Mesenteric fat pad (tissue), 1 donor: ENCODE measurements around the gene RUNX2. TPM values are rescaled to one million over a fixed set of nuclear protein-coding genes. Genes with fewer than 3 reads are reported as not detected.

Experiments used
- DNase-seq: peaks from one replicate; pipeline ENCODE4 v3.0.0-alpha.2; 2020; ENCODE audit warnings: low spot score
- total RNA-seq: library from RNA; stranded (reverse); fragmentation: NEBNext Ultra II Directional; extraction: Animal tissue kit (Norgen Biotek cat#: 25700); gene quantifications from one replicate; pipeline ENCODE4 v1.2.1, GENCODE V29; 2021
- donor health status: DM: yes; HTN: yes; CAD: no.

RUNX2 gene
- total RNA-seq, 1 donor from 2014 or later = 1.6 TPM

GRCh38 chr6:45637611-45638257 is 309.6 kb downstream of the RUNX2 start:
- no peak for DNase-seq

DNA sequence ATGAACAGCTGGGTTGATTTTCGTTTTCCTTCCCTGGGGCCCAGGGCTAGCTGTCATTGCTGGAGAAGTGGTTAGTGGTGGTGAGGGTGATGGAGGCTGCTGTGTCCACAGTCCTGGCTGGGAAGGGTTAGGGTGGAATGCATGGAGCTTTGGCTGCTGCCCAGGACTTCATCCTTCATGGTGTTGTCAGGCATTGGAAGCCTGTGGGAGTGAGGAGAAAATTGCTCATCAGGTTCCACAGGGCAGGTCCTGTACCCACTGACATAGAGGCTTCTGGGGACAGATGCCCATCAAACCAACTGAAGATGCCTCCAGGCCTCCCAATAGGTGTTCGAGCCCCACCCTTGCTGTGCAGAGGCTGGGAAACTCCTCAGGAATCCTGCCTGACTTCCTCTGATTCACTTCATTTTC is 312.0 kb downstream of the RUNX2 start:
- no peak for DNase-seq

DNA sequence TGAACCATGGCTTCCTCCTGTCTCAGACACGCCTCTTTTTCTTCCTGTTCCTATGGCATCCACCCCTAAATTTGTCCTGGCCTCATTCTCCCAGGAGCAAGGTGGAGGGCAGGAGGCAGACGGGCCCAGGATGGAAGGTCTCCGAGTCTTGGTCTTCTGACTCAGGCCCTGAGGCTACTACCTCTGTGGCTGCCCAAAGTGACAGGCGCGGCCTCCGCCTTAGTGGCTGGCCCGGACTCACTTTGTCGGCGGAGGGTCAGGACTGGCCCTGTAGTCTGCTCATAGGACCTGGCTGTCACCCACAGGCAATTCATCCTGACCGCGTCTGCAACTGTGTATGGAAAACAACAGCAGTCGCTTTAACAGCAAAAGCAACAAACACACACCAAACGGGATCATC is 312.7 kb downstream of the RUNX2 start:
- no peak for DNase-seq

- no peak for DNase-seq
Measured at GRCh38 chr6:45642331-45643125, 314.4 kb downstream of the RUNX2 start.

DNA sequence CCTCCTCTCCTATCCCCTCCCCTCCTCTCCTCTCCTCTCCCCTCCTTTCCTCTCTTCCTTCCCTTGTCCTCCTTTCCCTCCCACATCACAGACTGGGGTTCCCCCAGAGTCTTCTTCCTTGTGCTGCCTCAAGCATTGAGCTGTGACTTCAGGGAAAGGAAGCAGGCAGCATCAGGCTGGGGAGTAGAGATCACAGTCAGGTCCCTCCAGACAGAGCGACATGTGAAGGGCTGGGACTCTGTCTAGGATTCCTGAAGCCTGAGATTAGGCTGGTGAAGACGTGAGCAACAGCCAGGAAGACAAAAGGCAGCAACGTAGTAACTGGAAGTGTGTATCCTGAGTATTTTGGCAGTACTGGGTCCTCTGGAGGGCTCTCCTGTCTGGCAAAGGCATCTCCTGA is 315.0 kb downstream of the RUNX2 start:
- DNase-seq = no peak

DNA sequence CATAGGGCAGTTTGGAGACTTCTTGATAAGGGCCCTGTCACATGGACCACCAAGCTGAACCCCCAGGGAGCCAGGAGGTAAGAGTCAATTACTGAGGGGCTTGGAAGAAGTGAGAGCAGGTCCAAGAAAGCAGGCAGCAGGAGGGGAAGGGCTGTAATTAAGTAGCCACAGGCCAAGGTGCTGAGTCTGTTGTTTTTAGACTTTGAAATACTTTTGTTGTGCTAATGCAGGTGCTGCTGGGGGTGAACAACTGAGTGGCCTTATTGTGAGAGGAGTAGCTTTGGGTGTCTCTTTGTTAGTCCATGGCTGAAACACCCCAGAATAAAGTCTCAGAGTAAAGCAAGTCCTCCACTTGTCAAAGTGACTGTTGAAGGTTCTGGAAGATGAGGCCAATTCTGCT is 316.6 kb downstream of the RUNX2 start:
- no peak for DNase-seq

DNA sequence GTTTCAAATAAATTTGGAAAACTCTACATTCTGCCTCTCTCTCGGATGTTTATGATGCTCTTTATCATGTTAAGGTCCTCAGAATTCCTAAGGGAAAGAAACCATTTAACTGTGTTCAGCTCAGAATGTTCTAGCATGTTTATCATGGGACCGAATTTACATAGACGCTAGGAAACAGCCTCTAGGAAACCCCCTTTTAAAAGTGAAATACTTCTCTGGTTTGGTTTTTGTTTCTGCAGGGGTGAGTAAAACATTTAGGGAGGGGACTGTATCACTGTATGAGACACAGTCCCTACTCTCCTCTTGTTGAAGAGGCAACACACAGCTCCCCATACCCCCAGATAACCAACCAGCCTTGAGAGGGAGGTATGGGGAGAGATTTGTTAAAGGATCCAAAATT is 317.2 kb downstream of the RUNX2 start:
- DNase-seq = no peak

GRCh38 chr6:45647341-45648261 is 319.5 kb downstream of the RUNX2 start:
- no peak for DNase-seq

GRCh38 chr6:45648262-45648620 is 320.1 kb downstream of the RUNX2 start:
- DNase-seq = no peak

GRCh38 chr6:45650524-45651135 is 322.5 kb downstream of the RUNX2 start:
- DNase-seq = no peak

GRCh38 chr6:45651301-45651700 is 323.2 kb downstream of the RUNX2 start:
- DNase-seq = no peak

DNA sequence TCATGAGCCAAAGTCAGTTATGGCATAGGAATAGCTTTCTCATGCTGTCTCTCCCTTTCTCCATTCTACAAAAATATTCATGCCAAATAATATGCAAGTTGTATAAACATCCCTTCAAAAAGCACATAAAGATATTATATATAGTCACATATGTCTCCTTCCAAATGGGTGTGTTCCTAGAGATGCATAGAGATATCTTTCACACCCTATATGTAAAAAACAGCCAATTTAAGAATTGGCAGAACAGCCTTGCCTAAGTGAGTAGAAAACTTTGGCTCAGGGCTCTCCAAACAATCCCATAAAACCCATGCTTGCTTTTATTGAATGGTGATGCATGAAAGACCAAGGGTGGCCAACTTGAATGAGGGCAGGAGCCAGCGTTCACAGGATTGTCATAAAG is 324.3 kb downstream of the RUNX2 start:
- no peak for DNase-seq

DNA sequence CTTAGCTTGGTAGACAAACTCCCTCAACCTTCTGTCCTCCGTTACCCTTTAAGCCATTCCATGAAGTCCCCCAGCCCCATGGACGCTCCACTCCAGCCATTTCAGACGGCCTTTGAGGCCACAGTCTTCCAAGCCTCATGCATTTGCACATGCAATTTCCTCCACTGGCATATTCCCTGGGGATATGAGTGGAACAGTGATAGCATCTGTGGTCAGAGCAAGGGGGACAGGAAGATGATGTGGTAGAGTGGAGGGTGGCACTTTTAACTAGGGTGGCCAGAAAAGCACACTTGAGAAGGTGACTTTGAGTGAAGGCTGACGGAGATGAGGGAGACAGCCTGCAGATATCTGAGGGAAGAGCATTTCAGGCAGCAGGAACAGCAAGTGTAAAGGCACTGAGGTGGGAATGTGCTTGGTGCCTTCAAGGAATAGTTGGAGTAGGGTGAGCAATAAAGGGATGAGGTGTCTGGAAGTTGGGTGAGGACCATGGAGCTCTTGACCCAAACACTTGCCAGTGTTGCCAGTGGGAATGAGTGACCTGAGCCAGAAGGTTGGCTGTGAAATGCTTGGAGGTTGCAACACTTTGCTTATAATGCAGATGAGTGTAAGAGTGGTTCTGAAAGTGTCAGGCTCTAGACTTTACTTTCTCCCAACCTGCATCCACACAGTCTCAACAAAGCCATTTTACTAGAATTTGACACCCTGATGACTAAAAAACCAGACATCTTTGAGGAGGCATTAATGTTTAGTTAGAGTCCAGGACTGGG is 325.2 kb downstream of the RUNX2 start:
- DNase-seq = no peak

DNA sequence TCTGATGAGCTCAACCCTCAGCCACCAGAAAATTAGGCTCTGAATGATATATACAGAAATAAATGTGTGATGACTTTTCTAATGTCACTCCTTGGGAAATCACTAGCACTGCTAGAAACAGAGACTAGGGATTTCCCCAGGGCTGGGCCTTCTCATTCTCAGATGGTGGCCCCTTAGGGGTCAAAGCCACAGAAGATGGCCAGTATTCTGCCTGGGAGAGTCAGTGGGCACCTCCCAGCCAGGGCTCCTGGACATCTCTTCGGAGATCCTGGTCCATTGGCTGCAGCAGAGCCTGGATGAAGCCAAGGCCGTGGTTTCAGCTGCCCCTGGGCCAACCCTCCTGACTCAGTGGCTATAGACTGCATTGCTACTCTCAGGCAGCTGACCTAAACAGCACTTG is 326.5 kb downstream of the RUNX2 start:
- no peak for DNase-seq

DNA sequence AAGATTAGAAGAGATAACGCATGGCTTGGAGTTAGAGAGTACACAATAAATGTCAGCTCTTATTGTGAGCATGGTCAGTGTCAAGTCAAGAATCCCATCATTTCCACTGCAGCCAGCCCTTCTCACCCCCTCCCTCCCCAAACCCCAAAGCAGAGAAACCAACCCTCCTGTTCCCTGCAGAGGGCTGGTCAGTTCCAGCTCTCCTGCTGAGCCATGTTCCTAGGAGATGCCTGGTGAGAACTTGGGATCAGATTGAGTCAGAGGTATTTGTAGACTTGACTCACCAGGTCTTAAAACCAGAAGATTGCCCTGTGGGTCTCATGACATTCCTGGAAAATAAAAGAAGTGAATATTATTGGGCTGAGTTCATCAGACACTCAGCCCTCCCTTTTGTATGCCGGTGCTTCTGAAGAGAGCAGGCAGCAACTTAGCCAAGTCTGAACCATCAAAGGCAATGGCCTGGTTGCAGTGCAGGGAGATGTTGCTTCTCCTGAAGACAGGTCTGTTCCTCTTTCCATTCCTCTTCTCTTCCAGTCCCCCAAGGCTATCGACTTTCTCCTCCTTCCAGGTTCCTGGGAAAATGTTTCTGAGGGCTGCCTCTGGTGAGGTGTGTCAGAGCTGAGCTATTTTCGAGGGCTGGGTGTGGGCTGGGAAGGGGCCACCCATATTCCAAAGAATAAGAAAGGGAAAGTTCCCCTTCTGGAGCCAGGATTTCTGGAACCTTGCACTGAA is 327.8 kb downstream of the RUNX2 start:
- no peak for DNase-seq

- no peak for DNase-seq
Measured at GRCh38 chr6:45657226-45657625, 329.1 kb downstream of the RUNX2 start.

- DNase-seq = no peak
Measured at GRCh38 chr6:45658400-45658799, 330.3 kb downstream of the RUNX2 start.

DNA sequence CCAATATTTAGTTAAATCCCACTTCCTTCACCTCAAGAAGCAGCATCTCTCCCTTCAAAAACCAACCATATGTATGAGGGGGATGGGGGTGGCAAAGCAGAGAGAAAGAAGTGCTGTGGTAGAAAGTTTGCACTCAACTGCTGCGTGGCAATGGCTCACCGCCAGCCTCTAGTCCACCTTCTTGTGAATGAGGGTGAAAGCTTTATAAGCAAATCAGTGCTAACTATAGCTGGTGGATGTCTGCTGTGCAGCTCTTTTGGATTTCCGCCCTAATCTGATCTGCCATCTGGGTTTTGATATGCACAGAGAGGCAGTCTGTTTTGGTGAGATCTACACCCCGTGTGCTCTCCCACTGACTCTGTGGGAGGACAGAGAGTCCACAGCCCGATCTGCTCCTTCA is 330.8 kb downstream of the RUNX2 start:
- no peak for DNase-seq

DNA sequence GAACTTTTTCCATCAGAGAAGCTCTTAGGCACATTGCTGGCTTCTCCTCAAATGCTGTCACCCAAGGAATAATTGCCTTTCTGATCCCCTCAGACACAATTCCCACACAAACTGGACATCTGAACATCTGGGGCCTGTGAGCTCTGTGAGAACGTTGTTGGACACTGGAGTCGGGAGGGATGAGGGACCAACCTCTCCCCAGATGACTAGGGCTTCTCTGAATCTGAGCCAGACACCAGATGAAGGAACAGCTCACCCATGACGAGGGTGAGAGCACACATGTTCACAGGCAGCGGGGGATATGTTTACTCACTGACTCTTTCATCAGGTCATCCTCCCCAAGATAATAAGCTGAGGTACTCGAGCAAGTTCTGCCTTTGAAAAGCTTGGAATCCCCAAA is 333.5 kb downstream of the RUNX2 start:
- no peak for DNase-seq
